ENCODE results near the gene IGSF22.

DNA sequence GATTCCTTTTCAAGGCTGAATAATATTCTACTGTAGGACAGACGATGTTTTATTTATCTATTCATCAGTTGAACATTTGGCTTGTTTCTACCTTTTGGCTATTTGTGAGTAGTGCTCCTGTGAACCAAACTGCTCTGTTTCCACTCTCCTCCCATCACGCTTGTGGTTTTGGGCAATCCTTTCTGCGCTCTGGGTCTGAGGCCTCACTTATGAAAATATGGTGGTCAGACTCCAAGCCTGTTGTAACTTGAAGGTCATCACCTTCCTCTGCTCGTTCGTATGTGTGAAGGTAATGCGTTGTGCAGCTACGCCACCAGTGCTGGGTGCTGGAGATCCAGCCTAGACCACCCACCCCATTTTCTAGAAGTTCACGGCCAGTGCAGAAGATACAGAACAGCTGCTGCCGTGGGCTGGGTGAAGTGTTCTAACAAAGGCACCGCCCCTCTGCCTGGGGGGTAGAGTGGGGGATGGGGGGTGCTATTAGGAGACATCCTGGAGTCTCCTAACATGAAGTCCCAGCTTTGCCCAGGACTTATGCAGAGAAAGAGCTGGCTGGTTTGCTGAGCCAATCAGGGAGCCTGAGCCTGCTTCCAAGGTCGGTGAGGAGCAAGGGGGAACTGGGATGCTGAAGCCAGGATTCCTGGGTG lies 44.6 kb upstream of the IGSF22 start:
- no peak for TF ChIP-seq POLR2A (IDR thresholded peaks at IDR 0.05)
- TF ChIP-seq, protein P1, sequence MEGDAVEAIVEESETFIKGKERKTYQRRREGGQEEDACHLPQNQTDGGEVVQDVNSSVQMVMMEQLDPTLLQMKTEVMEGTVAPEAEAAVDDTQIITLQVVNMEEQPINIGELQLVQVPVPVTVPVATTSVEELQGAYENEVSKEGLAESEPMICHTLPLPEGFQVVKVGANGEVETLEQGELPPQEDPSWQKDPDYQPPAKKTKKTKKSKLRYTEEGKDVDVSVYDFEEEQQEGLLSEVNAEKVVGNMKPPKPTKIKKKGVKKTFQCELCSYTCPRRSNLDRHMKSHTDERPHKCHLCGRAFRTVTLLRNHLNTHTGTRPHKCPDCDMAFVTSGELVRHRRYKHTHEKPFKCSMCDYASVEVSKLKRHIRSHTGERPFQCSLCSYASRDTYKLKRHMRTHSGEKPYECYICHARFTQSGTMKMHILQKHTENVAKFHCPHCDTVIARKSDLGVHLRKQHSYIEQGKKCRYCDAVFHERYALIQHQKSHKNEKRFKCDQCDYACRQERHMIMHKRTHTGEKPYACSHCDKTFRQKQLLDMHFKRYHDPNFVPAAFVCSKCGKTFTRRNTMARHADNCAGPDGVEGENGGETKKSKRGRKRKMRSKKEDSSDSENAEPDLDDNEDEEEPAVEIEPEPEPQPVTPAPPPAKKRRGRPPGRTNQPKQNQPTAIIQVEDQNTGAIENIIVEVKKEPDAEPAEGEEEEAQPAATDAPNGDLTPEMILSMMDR (IDR thresholded peaks at IDR 0.05), result no peak

Measured in gastroesophageal sphincter (tissue), 3 donors.